HG02981 (cell line): ENCODE data around the gene UBA6.

Experiments
- ATAC-seq: cut with Tn5 transposase; IDR thresholded peaks from one replicate; pipeline ENCODE4 v1.9.1; 2021; ENCODE audit warnings: mild to moderate bottlenecking, moderate library complexity; ENCODE audit not compliant: unreplicated experiment

Gene UBA6

GRCh38 chr4:67581208-67581857 lies 119.6 kb downstream of the UBA6 start:
- ATAC-seq = peak; percentile 48

GRCh38 chr4:67580577-67580976 lies 120.4 kb downstream of the UBA6 start:
- peak; percentile 44 for ATAC-seq

- peak; percentile 30 for ATAC-seq
Measured at GRCh38 chr4:67576538-67576937, 124.4 kb downstream of the UBA6 start.

DNA sequence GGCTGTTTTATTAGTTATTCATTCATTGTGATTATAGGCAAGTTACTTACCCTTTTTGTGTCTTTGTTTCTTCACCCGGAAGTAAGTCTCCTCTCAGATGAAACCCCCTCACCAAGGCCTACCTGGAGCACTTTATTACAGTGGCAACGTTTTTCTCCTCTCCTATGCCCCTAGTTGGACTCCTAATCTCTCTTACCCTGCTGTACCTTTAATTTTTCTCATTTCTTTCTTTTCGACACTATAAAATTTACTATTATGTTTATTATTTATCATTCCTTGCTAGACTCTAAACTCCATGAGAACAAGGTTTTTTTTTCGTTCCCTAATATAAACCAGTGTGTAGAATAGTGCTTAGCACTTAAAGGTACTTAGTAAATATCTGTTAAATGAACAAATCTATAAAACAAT lies 124.9 kb downstream of the UBA6 start:
- no peak for ATAC-seq

DNA sequence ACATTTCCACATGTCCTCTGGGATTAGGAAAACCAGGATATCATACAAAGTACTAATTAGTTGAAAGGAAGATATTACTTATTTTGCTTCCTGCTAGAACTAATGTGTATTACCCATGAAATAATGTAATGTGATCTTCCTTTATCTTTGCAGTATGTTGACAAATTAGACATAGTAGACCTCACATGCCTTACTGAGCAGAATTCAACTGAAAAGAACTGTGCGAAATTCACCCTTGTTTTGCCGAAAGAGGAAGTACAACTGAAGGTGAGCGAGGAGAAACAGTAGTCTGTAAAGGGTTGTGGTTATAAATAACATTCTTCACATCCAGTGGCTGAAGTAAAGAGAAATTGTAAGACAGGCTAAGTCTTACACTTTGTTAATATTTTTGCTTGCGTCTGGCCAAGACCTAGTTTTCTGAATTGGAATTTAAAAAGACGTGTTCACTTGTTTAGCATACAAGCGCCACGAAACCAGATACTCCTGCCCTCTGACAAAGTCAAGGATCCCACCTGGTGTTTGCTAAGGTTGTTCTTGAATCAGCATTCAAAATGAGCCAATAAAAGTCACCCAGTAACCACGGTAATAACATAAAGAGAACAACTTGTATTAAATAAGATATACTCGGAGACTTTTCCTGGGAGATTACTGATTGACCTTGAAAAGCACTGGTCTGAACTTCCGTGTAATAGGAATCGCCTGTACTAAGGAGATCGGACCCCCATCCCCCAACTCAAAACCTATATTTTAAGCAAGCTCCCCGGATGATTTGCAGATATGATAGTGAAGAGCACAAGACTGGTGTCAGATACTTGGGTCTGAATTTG lies 125.5 kb downstream of the UBA6 start:
- peak; percentile 95 for ATAC-seq

GRCh38 chr4:67573193-67573592 lies 127.8 kb downstream of the UBA6 start:
- no peak for ATAC-seq

GRCh38 chr4:67571975-67572374 lies 129.0 kb downstream of the UBA6 start:
- ATAC-seq = no peak

DNA sequence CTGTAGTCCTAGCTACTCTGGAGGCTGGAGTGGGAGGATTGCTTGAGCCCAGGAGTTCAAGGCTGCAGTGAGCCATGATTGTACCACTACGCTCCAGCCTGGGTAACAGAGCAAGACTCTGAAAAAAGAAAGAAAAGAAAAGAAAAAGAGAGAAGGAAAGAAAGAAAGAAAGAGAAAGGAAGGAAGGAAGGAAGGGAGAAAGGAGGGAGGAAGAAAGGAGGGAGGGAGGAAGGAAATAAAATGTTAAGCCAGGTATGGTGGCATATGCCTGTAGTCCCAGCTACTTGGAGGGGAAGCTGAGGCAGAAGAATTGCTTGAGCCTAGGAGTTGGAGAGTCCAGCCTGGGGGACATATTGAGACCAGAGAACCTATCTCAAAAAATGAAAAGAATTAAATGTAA lies 130.4 kb downstream of the UBA6 start:
- no peak for ATAC-seq

DNA sequence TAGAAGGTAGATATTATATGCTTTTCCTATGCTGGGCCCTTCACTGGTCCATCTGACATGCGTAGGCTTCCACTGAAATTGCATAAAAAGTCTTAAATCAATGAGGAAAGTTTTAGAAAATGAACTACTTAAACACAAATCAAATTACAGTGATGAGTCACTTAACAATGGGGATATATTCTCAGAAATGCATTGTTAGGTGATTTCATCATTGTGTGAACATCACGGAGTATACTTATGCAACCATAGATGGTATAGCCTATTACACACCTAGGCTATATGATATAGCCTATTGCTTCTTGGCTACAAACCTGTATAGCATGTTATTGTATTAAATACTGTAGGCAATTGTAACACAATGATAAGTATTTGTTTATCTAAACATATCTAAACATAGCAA lies 132.1 kb downstream of the UBA6 start:
- no peak for ATAC-seq

GRCh38 chr4:67566335-67566734 lies 134.6 kb downstream of the UBA6 start:
- no peak for ATAC-seq

DNA sequence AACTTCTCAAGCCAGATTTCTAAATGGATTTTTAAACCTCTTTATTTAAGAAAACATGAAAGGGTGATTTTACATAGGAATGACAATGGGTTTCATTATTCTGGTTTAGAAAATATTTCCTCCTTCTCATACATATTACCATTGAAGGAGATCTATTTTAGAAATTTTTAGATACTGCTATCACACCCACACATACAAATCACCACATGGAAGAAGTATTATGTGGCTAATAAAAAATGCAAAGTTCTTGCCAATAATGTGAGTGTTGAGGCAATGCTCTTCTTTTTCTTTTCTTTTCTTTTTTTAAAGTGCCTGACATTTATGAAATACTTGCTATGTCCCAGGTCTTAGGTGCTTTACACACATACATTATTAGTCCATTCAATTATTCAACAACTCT lies 135.7 kb downstream of the UBA6 start:
- no peak for ATAC-seq
